ENCODE measurements around the gene HOXB3.
A peak's percentile ranks its signal among the peaks of the same experiment; 100 is the strongest.

Gene HOXB3

DNA sequence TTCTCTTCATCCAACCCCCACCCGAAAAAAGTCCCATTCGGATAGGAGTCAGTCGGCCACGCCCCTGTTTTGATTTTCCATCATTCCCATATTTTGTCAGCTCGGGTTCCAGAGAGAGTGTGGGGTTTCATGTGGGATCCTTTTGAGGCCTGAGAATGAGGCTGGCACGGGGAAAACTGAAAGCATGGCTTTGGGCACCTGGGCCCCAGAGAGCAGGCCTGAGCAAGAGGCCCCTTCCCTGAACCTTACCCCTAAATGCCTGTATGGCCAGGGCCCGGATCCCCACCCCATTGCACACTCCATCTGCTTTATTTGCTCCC is 7.3 kb downstream of the HOXB3 start:
- no peak for DNase-seq

DNA sequence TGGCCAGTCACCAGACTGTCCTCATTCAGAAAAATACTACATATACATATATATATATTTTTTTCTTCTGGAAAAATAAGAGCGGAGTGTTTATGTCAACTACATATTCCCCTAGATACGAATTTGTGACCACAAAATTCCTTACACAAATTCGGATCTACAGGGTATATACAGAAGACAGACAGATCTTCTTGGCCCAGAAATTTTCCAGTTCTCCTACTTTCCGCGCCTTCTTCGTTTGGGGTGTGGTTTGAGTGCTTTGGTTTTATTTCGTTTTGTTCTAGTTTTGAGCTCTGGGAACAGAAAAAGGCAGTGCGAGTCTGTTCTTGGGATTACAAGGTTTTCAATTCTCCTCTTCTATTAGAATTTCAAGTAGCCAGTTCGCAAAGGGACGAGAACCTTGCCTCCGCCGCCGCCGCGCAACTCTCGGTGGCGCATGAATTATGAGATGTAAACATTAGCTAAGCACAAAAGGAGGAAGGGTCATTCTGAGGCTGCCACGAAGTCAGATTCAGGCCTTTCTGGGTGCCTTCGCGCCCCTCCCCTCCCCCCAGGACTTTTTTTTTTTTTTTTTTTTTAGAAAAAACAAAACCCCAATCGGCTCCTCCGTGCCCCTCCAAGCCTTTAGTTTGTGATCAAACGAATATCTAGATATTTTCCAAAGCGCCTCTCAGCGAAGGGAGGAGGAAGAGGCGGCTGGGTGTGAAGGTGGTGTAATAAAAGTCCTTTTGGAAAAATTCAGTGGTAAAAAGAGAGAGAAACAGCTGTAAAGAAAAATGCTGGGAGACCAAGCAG is 10.1 kb downstream of the HOXB3 start:
- DNase-seq = no peak

GRCh38 chr17:48579471-48579759 is 10.6 kb downstream of the HOXB3 start:
- no peak for DNase-seq

- no peak for DNase-seq
These were observed 11.2 kb downstream of the HOXB3 start for GRCh38 chr17:48578616-48579470.

GRCh38 chr17:48577946-48578615 is 12.0 kb downstream of the HOXB3 start, which contains the start of gene HOXB4:
Gene HOXB4 (minus strand): TSS chr17:48578350. CDS start chr17:48578319, 31 bp downstream.
- peak; percentile 82 for DNase-seq

DNA sequence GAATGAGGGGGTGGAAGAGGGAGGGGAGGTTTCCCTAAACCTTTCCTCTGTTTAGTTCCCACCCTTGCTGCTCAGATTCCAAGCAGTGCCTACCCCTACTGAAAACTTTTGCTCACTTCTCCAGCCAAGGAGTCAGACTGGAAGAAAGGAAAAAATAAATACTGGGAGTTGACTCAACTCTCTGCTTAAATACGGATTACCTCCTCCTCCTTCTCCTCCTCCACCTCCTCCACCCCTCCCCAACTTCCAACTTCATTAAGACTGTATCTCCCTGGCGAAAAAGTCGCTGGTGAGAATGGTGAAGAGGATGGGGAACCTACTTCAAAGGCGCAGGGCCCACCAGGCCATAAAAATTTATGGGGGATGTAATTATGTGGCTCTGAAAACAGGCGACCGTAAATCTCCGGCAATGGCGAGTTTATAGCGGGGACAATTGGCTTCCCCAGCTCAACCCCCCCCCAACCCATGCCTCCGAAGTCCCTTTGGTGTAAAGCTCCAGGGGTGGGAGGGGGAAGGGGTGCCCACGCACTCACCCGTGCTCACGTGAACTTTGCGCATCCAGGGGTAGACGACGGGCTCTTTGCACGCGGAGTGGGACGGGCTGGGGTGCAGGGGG is 12.6 kb downstream of the HOXB3 start:
- peak; percentile 22 for DNase-seq

DNA sequence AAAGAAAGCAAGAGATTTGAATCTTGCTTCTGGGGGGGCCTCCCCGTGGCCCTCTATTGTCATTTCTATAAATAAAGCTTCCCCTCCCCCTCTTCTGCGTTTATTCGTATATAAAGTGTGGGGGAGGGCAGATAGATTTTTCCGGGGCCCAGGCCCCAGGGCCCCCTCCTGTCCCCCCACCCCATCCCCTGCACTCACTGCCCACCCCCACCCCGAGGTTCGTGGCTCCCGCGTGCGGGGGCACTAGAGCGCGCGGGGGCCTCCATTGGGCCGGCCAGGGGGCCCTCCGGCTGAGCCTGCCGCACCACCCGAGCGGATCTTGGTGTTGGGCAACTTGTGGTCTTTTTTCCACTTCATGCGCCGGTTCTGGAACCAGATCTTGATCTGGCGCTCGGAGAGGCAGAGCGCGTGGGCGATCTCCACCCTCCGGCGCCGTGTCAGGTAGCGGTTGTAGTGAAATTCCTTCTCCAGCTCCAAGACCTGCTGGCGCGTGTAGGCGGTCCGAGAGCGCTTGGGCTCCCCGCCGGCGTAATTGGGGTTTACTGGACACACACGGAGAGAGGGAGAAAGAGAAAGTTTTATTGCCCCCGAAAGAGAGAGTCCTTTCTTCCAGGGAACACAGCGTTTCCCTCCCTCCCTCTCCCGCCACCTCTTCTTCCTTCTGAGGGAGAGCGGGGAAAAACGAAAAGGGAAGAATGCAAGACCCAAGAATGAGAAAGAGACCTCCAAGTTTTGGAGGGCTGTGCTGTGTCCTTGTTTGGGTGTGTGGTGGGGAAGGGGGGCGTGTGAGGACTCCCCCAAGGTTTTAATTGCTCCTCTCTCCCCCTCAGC is 13.3 kb downstream of the HOXB3 start:
- peak; percentile 16 for DNase-seq

DNA sequence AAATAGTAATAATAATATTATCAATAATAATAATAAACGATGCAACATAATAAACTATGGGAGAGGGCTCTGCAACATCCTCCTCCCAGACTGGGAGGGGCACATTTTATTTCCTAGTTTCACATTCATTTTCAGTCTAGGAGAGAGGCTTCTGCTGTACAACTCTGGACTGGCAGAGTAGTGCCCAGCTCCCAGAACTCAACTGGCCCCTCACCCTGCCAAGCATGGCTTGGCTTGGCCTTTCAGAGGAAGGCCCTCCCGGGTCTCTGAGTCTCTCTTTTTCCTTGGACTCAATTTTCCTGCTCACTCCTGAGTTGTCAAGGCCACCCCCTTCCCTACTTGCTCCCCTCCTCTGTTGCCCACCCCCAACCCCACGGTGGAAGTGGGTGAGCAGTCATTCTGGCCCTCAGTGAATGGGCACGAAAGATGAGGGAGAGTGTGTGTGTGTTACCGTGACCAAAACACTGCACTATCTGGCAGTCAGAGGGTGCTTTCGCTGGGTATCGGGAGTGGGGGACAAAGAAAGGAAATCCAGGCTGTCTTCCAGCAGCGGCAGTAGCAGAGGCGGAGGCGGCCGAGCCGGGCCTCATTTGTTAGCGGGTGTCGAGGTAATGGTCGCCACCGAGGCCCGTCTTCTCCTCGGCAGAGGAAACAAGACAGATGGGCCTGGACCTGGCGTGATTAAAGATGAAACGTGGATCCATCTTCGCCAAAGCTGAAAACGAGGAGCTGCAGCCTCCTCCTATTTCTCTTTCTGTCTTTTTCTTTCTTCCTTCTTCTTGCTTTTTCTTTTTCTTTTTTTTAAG is 14.2 kb downstream of the HOXB3 start:
- no peak for DNase-seq

DNA sequence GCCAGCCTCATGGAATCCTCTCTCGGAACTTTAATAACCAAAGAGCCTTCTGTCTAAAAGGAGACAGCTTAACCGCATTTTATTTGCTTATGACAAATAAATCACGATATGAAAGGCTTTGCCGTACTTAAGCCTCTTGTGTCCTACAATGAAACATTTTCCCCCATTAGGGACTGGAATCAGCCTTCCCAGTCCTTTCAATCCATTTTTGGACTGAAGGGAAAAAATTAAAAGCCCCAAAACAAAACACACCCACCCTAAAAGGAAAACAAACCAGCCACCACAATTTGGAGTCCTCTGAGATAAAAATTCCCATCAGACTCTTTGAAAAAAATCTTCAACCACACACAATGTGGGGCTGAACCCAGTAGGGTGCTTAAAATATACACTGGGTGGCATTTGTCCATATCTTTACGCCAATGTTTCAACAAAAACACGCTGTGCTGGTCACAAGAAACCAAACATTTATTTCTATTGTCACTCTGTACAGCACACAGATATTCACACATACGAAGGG is 14.9 kb downstream of the HOXB3 start:
- no peak for DNase-seq

GRCh38 chr17:48574505-48575065 is 15.5 kb downstream of the HOXB3 start:
- DNase-seq = no peak

GRCh38 chr17:48571826-48572417 is 18.1 kb downstream of the HOXB3 start:
- DNase-seq = no peak

DNA sequence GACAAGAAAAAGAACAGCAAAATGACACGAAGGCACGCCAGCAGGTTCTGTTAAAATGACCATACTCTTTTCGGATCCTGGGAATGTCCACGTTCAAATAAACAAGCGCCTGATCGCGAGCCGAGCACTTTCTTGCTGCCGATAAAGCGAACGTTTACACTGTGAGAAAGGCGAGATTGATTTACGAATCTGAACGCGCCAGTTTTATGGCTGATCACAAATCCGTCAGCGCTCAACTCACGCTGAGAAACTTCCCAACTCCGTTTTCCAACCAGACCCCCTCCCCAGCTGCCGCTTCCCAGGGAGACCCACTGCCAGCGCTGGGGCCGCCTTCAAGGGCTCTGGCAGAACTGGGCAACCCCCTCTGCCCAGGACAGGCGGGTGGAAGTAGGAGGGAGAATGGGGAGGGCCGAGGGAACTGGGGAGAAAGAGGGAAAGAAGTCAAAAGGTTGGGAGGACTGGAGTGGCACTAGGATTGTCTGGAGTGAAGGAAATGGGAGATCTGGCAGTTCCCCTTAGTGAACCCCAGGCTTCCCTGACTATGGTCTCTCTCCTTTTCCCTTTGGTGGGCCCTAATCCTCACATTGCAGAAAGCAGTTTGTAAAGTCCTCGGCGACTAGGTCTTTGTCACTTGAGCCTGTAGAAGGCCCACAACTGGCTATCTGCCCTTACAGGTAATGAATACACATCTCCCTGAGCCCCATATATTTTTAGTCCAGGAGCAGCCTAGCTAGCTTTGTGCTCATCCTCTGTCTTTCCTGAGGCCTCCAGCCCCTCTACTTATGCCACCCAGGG is 18.8 kb downstream of the HOXB3 start:
- DNase-seq = no peak

- no peak for DNase-seq
These were observed 19.6 kb downstream of the HOXB3 start for GRCh38 chr17:48570325-48571023.

DNA sequence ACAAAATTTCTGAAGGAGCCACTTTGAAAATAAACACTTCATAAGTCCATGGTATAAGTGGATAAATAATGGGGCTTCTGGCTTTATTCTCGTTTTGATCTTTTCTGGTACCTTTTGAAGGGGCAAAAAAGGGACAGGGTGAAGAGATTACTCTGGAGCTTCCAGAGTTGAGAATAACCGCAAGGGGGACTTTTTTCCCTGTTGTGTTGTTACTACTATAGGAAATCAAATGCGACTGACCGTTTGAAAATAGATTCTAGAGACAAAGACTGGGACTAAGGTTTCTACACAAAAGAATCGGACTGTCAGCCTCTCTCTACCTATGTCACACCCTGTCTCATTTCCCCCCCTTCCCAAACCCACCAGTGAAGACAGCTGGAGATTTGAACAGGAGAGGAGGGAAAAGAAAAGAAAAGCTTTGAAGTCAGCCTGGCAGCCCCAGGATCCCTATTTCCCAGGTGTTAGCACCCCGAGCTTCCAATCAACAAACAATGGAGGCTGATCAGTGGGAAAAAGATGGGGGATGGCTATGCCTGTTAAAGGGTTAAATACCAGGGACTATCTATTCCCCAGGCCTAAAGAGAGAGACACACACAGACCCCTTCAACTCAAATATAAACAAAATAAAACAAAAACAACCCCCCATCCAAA is 20.2 kb downstream of the HOXB3 start:
- DNase-seq = no peak

DNA sequence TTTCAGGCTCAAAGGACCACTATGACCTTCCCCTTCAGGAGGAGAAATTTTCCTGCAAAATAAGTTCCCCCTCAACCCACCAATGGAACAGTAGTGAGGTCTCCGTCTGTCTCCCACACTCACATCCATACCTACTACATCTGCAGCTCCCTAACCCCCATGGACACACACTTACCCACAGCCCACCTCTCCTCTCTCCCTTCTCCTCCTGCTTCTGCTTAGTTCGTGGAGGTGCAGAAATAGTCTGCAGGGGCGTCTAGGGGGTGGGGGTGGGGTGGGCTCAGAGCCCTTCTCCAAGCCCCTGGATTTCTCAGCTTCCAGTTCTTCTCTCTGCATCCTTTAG is 20.8 kb downstream of the HOXB3 start:
- no peak for DNase-seq

DNA sequence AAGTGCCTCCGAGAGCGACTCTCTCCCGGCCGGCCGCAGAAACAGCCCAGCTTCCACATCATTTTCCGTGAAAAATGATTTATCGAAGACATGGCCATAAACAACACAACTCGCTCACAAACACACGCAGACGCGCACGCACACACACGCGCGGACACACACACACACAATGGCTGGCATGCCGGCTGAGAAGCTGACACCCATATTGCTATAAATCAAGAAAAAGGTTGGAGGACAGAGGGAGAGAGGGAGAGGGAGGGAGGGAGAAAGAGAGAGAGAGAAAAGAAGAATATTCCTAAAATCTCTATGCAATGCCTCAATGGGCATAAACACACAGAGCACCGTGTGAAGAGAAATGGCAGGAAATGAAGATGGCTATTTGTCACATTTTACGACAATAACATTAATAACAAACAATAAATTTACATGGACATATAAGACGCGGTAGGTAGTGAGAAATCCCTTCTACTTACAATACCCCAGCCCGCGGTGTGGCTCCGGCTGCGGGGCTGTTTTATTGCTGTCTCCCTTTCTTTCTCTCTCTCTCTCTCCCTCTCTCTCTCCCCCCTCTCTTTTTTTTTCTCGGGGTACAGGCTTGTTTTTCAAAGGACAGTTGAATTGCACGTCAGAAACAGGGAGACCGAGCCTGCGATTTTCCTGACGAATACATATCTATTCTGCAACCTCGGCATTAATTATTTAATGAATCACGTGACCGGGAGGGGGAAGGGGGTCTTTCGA is 21.4 kb downstream of the HOXB3 start:
- DNase-seq = no peak

- no peak for DNase-seq
These were observed 22.2 kb downstream of the HOXB3 start for GRCh38 chr17:48567646-48568354.
